HEK293 (cell line): ENCODE data around the gene SCYGR3.

Experiments
- CTCF ChIA-PET: fragments of 350-600 bp; formaldehyde crosslinking; extraction: SDS; loops from one replicate; lab custom pipeline; 2021; ENCODE audit warnings: antibody characterized with exemption; lab: Yijun Ruan, JAX
- POLR2A ChIA-PET: fragments of 300-600 bp; formaldehyde crosslinking; extraction: SDS; loops from one replicate; lab custom pipeline; 2020; ENCODE audit warnings: antibody characterized with exemption, inconsistent platforms; lab: Yijun Ruan, JAX
- H3K27ac ChIP-seq: fragments of 200-500 bp; sonication (Bioruptor generic); 2 replicates; pipeline ENCODE4 v1.5.1; 2014; ENCODE audit warnings: low read depth, low read length, control low read depth, inconsistent platforms; ENCODE audit errors: extremely low read depth
- H3K36me3 ChIP-seq, 2 experiments: fragments of 200-500 bp in 1 of 2; sonication (Bioruptor generic) in 1 of 2; 1 replicate in 1 of 2; 2 replicates in 1 of 2; pipeline ENCODE4 v1.5.1; 2014 to 2017; ENCODE audit warnings: inconsistent platforms in 2 of 2, low read length in 2 of 2; ENCODE audit not compliant: control insufficient read depth in 2 of 2, insufficient read depth in 1 of 2
- H3K4me1 ChIP-seq: fragments of 200-500 bp; sonication (Bioruptor generic); 2 replicates; pipeline ENCODE4 v1.5.1; 2014; ENCODE audit warnings: mild to moderate bottlenecking, low read length, inconsistent platforms; ENCODE audit not compliant: control insufficient read depth, insufficient read depth
- H3K4me3 ChIP-seq: 2 replicates; pipeline ENCODE4 v1.5.1; 2011; ENCODE audit warnings: low read depth, mild to moderate bottlenecking, control low read depth, low read length, moderate library complexity
- H3K9me3 ChIP-seq: fragments of 200-500 bp; sonication (Bioruptor generic); 2 replicates; pipeline ENCODE4 v1.5.1; 2014; ENCODE audit warnings: low read depth, low read length, inconsistent platforms; ENCODE audit not compliant: control insufficient read depth, insufficient read depth
- BCL11B ChIP-seq: fragments of 450-650 bp; formaldehyde crosslinking; IDR thresholded peaks from 2 replicates; pipeline ENCODE4 v1.5.1; 2016; ENCODE audit warnings: low read depth, missing biosample characterization, missing genetic modification characterization
- GFI1B ChIP-seq: fragments of 450-650 bp; formaldehyde crosslinking; IDR thresholded peaks from 2 replicates; pipeline ENCODE4 v1.5.1; 2016; ENCODE audit warnings: missing biosample characterization, missing genetic modification characterization
- HIC1 ChIP-seq: fragments of 450-650 bp; formaldehyde crosslinking; IDR thresholded peaks from 2 replicates; pipeline ENCODE4 v1.5.1; 2016; ENCODE audit warnings: missing biosample characterization, missing genetic modification characterization
- SETDB1 ChIP-seq: IDR thresholded peaks from one replicate; pipeline ENCODE4 v1.6.1; 2017; ENCODE audit warnings: mild to moderate bottlenecking, low read length, moderate library complexity, mixed read lengths; ENCODE audit not compliant: insufficient read length
- ZBTB21 ChIP-seq: fragments of 450-650 bp; formaldehyde crosslinking; IDR thresholded peaks from 2 replicates; pipeline ENCODE4 v1.5.1; 2017; ENCODE audit warnings: missing biosample characterization, missing genetic modification characterization
- ZEB2 ChIP-seq: fragments of 450-650 bp; formaldehyde crosslinking; IDR thresholded peaks from 2 replicates; pipeline ENCODE4 v1.5.1; 2016; ENCODE audit warnings: missing biosample characterization, missing genetic modification characterization
- ZNF121 ChIP-seq: fragments of 450-650 bp; formaldehyde crosslinking; IDR thresholded peaks from 2 replicates; pipeline ENCODE4 v1.5.1; 2016; ENCODE audit warnings: missing biosample characterization, missing genetic modification characterization
- ZNF175 ChIP-seq: fragments of 450-650 bp; formaldehyde crosslinking; IDR thresholded peaks from 2 replicates; pipeline ENCODE4 v1.5.1; 2016; ENCODE audit warnings: missing biosample characterization, missing genetic modification characterization
- ZNF19 ChIP-seq: fragments of 450-650 bp; formaldehyde crosslinking; IDR thresholded peaks from 2 replicates; pipeline ENCODE4; 2016; ENCODE audit warnings: missing biosample characterization, missing genetic modification characterization, low read depth
- ZNF214 ChIP-seq: fragments of 450-650 bp; formaldehyde crosslinking; IDR thresholded peaks from 2 replicates; pipeline ENCODE4 v1.5.1; 2017; ENCODE audit warnings: missing biosample characterization, mild to moderate bottlenecking, missing genetic modification characterization, borderline replicate concordance
- ZNF544 ChIP-seq: fragments of 450-650 bp; formaldehyde crosslinking; IDR thresholded peaks from 2 replicates; pipeline ENCODE4 v1.5.0; 2017; ENCODE audit warnings: missing biosample characterization, missing genetic modification characterization
- ZNF560 ChIP-seq: fragments of 450-650 bp; formaldehyde crosslinking; IDR thresholded peaks from 2 replicates; pipeline ENCODE4 v1.5.1; 2017; ENCODE audit warnings: missing biosample characterization, missing genetic modification characterization, borderline replicate concordance
- ZNF571 ChIP-seq: fragments of 450-650 bp; formaldehyde crosslinking; IDR thresholded peaks from 2 replicates; pipeline ENCODE4 v1.5.0; 2017; ENCODE audit warnings: missing biosample characterization, missing genetic modification characterization
- ZNF76 ChIP-seq: fragments of 450-650 bp; formaldehyde crosslinking; IDR thresholded peaks from 2 replicates; pipeline ENCODE4; 2016; ENCODE audit warnings: low read depth, missing biosample characterization, missing genetic modification characterization, borderline replicate concordance
- ZNF768 ChIP-seq: fragments of 450-650 bp; formaldehyde crosslinking; IDR thresholded peaks from 2 replicates; pipeline ENCODE4 v1.5.1; 2018; ENCODE audit warnings: missing biosample characterization, mild to moderate bottlenecking, missing genetic modification characterization
- ZSCAN4 ChIP-seq: fragments of 450-650 bp; formaldehyde crosslinking; IDR thresholded peaks from 2 replicates; pipeline ENCODE4 v1.5.1; 2017; ENCODE audit warnings: missing biosample characterization, missing genetic modification characterization
- TF ChIP-seq, protein P1 (sequence below): fragments of 450-650 bp; formaldehyde crosslinking; IDR thresholded peaks from 2 replicates; pipeline ENCODE4 v1.5.1; 2016; ENCODE audit warnings: missing biosample characterization, missing genetic modification characterization
- TF ChIP-seq, protein P2 (sequence below): fragments of 450-650 bp; formaldehyde crosslinking; IDR thresholded peaks from 2 replicates; pipeline ENCODE4 v1.5.1; 2016; ENCODE audit warnings: missing biosample characterization, missing genetic modification characterization

SCYGR3 gene

GRCh38 chr2:227592694-227593387 is 21.8 kb downstream of the SCYGR3 start:
- Histone ChIP-seq H3K27ac (no peak overlapping the region), H3K4me3 (no peak overlapping the region), H3K9me3 (no peaks in the 10 kb centered on the region), H3K4me1 (no peaks in the 10 kb centered on the region), H3K36me3 (no peaks in the 10 kb centered on the region)
- TF ChIP-seq, protein P1, sequence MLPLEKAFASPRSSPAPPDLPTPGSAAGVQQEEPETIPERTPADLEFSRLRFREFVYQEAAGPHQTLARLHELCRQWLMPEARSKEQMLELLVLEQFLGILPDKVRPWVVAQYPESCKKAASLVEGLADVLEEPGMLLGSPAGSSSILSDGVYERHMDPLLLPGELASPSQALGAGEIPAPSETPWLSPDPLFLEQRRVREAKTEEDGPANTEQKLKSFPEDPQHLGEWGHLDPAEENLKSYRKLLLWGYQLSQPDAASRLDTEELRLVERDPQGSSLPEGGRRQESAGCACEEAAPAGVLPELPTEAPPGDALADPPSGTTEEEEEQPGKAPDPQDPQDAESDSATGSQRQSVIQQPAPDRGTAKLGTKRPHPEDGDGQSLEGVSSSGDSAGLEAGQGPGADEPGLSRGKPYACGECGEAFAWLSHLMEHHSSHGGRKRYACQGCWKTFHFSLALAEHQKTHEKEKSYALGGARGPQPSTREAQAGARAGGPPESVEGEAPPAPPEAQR (tag by site-specific recombination): no peak
- TF ChIP-seq ZSCAN4 (tag by site-specific recombination) (no peak), GFI1B (no peak), ZNF76 (tag by site-specific recombination) (no peak), ZNF214 (tag by site-specific recombination) (no peak), ZNF19 (tag by site-specific recombination) (no peak), ZNF571 (no peak), HIC1 (no peak), ZNF560 (no peak), ZNF544 (tag by site-specific recombination) (no peak), SETDB1 (no peak), ZNF175 (tag by site-specific recombination) (no peak), ZBTB21 (tag by site-specific recombination) (no peak), ZEB2 (tag by site-specific recombination) (no peak), ZNF768 (tag by site-specific recombination) (no peak), ZNF121 (tag by site-specific recombination) (no peak), BCL11B (tag by site-specific recombination) (no peak)
- TF ChIP-seq, protein P2, sequence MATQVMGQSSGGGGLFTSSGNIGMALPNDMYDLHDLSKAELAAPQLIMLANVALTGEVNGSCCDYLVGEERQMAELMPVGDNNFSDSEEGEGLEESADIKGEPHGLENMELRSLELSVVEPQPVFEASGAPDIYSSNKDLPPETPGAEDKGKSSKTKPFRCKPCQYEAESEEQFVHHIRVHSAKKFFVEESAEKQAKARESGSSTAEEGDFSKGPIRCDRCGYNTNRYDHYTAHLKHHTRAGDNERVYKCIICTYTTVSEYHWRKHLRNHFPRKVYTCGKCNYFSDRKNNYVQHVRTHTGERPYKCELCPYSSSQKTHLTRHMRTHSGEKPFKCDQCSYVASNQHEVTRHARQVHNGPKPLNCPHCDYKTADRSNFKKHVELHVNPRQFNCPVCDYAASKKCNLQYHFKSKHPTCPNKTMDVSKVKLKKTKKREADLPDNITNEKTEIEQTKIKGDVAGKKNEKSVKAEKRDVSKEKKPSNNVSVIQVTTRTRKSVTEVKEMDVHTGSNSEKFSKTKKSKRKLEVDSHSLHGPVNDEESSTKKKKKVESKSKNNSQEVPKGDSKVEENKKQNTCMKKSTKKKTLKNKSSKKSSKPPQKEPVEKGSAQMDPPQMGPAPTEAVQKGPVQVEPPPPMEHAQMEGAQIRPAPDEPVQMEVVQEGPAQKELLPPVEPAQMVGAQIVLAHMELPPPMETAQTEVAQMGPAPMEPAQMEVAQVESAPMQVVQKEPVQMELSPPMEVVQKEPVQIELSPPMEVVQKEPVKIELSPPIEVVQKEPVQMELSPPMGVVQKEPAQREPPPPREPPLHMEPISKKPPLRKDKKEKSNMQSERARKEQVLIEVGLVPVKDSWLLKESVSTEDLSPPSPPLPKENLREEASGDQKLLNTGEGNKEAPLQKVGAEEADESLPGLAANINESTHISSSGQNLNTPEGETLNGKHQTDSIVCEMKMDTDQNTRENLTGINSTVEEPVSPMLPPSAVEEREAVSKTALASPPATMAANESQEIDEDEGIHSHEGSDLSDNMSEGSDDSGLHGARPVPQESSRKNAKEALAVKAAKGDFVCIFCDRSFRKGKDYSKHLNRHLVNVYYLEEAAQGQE: no peak
- ChIA-PET POLR2A (interaction anchor here (1.0 kb wide), 1 partner anchor 32 kb away, joined by 4 read pairs; no protein-coding TSS in a partner anchor), CTCF (no interaction called here)
